Measurements from ENCODE around the gene COPS3.

The COPS3 gene

GRCh38 chr17:17214646-17215436, 66.2 kb downstream of the COPS3 start:
- DNase-seq = no peak

DNA sequence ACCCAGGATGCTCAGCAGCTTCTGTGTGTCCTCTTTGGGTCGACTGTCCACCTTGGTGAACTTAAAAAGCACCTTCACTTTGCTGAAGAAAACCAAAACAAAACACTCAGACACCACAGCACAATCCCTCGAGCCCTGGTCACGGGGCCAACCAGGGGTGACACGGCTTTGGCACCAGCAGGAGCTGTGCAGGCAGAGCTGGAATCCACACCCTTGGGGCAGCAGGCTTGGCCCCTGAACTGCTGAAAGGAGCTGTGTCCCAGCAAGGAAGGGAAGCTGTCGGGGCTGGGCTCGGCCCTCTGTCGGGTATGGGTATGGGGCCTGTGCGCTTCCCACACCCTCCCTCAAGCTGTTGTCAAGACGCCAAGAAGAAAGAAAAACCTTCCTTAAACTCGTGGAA, 67.3 kb downstream of the COPS3 start:
- no peak for DNase-seq

DNA sequence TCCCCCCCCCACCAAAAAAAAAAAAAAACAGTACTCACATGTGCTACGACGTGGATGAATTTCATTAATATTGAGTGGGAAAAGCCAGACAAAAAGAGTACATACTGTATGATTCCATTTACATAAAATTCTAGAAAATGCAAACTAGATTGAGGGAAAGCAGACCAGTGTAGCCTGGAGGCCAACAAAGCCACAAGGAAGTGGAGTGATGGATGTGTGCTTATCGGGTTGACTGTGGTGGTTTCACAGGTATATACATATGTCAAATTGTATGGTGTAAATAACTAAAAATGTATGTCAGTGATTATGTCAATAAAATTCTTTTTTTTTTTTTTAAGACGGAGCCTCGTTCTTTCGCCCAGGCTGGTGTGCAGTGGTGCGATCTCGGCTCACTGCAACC, 73.0 kb downstream of the COPS3 start:
- no peak for DNase-seq

GRCh38 chr17:17206913-17207335, 74.1 kb downstream of the COPS3 start:
- no peak for DNase-seq

GRCh38 chr17:17206124-17206912, 74.7 kb downstream of the COPS3 start, which contains the start of gene PLD6:
TSS of gene PLD6 (minus strand) at chr17:17206333. CDS start at chr17:17206286, 47 bp downstream.
- peak; percentile 90 for DNase-seq

DNA sequence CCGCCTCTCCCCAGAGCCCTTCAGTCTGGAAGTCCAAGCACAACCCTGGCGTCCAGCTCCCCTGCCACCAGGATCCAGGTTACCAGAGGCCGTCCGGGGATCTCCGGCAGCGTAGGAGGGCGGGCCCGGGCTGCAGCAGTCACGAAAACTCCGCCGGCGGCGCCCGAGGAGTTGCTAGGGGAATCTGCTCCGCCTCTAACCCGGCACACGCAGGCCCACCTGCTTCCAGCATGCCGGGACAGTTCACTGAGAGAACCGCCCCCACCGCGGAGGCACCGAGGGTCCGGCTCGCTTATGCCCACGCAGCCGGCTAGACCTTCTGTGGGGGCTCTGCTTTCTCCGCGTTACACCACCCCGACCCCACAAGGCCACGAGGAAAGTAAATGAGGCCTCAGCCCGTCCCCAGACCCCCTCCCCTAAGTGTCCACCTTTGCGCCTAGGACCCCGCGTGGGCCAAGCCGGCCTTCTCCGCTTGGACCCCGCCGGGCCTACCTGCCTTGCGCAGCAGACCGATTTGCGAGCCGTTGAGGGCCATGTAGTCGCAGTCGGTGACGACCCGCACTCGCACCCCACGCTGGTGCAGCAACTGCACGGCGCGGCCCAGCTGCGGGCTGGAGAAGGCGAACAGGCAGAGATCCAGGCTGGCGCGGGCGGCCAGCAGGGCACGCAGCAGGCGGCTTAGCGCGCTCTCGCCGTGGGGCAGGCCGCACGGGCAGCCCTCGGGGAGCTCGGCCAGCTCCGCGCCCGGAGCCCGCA, 75.5 kb downstream of the COPS3 start:
- DNase-seq = peak; percentile 29

DNA sequence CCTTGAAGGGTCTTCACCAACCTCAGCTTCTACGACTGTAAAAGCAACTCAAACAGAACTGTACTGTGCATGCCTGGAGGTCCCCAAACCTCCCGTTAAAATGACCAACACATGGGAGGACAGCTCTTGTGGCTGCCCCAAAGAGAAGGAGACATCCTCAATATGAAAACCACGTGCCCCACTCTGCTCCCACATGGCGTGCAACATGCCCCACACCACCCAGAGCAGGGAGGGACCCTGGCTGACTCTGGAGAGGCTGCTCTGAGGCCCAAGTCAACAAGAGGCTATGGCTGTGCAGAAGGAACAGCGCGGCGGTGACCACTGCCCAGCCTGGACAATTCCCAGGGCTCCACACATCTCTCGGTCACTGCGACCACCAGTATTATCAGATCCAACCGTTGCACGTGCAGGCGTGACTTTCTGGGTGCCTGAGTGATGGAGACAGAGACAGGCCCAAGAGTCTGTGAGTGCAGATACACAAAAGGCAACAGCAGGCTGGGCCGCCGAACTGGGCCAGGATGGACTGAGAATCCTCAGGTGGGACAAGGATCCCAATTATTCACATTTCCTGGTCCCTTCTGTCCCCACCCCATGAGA, 76.3 kb downstream of the COPS3 start:
- no peak for DNase-seq

GRCh38 chr17:17204041-17204591, 76.9 kb downstream of the COPS3 start:
- no peak for DNase-seq

- no peak for DNase-seq
Observed at GRCh38 chr17:17203173-17203730, 77.8 kb downstream of the COPS3 start.

DNA sequence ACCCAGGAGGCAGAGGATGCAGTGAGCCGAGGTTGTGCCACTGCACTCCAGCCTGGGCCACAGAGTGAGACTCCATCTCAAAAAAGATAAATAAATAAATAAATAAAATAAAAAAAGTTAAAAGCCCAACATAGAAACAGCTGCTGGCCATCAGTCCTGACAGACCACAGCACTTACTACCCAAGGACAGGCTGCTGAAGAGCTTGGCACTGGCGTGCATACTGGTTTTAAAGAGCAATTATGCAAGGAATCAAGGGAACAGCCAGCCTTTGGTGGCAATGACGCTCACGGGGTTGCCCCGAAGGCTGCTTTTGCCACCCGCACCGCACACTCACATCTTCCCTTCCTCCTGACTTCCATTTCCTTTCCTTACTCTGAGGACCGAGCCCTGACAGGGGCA, 79.1 kb downstream of the COPS3 start:
- no peak for DNase-seq

- no peak for DNase-seq
Observed at GRCh38 chr17:17201271-17201670, 79.8 kb downstream of the COPS3 start.

GRCh38 chr17:17200831-17201230, 80.2 kb downstream of the COPS3 start:
- DNase-seq = no peak

DNA sequence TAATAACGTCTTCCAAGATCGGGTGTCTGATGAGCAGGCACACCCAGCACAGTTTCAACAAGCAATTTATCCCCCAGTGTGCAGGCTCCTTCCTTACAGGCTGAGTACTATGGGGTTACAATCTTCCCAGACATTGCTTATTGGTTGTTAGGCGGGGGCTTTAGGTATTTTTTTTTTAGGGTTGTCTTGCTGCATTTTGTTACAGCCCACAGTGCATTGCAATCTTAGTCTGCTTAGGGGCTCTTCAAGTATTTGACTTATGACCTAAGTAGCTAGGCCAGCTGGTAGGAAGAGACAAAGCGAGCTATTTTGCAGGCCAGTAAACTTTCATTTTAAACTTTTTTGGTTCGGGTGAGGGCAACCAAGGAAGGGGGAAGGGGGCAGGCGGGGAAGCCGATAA, 80.7 kb downstream of the COPS3 start:
- no peak for DNase-seq

DNA sequence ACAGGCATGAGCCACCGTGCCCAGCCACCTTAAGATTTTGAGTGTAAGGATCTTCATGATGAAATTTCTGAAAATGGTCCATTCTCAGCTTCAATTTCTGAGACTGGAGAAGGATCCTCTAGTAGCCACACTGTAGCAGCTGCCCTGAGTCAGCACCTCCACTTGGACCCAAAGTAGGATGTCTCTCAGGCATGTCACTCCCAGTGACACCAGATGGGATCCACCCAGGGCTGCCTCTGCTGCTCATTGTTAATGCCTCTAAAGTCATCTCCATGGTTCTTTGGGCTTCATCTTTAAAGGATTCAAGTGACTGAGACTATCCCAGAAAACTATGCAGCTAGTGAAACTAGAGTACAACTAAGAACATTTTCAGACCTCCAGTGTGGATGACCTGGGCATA, 82.8 kb downstream of the COPS3 start:
- DNase-seq = no peak

- no peak for DNase-seq
Observed at GRCh38 chr17:17196776-17197175, 84.3 kb downstream of the COPS3 start.
